Rectal smooth muscle tissue (tissue), 1 donor: ENCODE data around the gene TLCD1.

Experiments
- H3K27ac ChIP-seq: one replicate; pipeline ENCODE4 v1.7.0; 2013; ENCODE audit warnings: low read depth, low read length, inconsistent platforms
- H3K27me3 ChIP-seq: one replicate; pipeline ENCODE4 v1.7.0; 2013; ENCODE audit warnings: low read length; ENCODE audit not compliant: control insufficient read depth, insufficient read depth
- H3K36me3 ChIP-seq: one replicate; pipeline ENCODE4 v1.7.0; 2013; ENCODE audit warnings: low read length; ENCODE audit not compliant: control insufficient read depth, insufficient read depth
- H3K4me1 ChIP-seq: one replicate; pipeline ENCODE4 v1.7.0; 2013; ENCODE audit warnings: low read length; ENCODE audit not compliant: control insufficient read depth, insufficient read depth
- H3K4me3 ChIP-seq: one replicate; pipeline ENCODE4 v1.7.0; 2013; ENCODE audit warnings: low read length
- H3K9ac ChIP-seq: one replicate; pipeline ENCODE4 v1.7.0; 2013; ENCODE audit warnings: low read length

TLCD1 gene

GRCh38 chr17:28702026-28702751 is 23.8 kb downstream of the TLCD1 start:
- no peaks in the 10 kb centered on the region for H3K4me1 ChIP-seq
- peaks cover 62% of the 10 kb centered on the region for H3K36me3 ChIP-seq
- H3K4me3 ChIP-seq, result no peak overlapping the region
- no peak overlapping the region for H3K9ac ChIP-seq
- no peaks in the 10 kb centered on the region for H3K27me3 ChIP-seq
- no peak overlapping the region for H3K27ac ChIP-seq

- Histone ChIP-seq H3K27ac (no peak overlapping the region), H3K4me3 (no peak overlapping the region), H3K4me1 (no peaks in the 10 kb centered on the region), H3K36me3 (peaks cover 70% of the 10 kb centered on the region), H3K27me3 (no peaks in the 10 kb centered on the region), H3K9ac (no peak overlapping the region)
Observed at GRCh38 chr17:28700830-28701492, 25.1 kb downstream of the TLCD1 start.

- no peak overlapping the region for H3K4me3 ChIP-seq
- no peaks in the 10 kb centered on the region for H3K4me1 ChIP-seq
- H3K27me3 ChIP-seq, result no peaks in the 10 kb centered on the region
- peaks cover 75% of the 10 kb centered on the region for H3K36me3 ChIP-seq
- H3K9ac ChIP-seq, result no peak overlapping the region
- no peak overlapping the region for H3K27ac ChIP-seq
Observed at GRCh38 chr17:28700278-28700677, 25.8 kb downstream of the TLCD1 start.

- H3K27me3 ChIP-seq, result no peaks in the 10 kb centered on the region
- no peak overlapping the region for H3K4me3 ChIP-seq
- peak overlapping the region; percentile 0 for H3K9ac ChIP-seq
- H3K4me1 ChIP-seq, result no peaks in the 10 kb centered on the region
- H3K36me3 ChIP-seq, result peaks cover 85% of the 10 kb centered on the region
- H3K27ac ChIP-seq, result no peak overlapping the region
Observed at GRCh38 chr17:28698253-28698941, 27.6 kb downstream of the TLCD1 start.

GRCh38 chr17:28693869-28694268 is 32.2 kb downstream of the TLCD1 start:
- Histone ChIP-seq H3K27ac (no peak overlapping the region), H3K36me3 (peaks cover 65% of the 10 kb centered on the region), H3K27me3 (no peaks in the 10 kb centered on the region), H3K9ac (no peak overlapping the region), H3K4me1 (no peaks in the 10 kb centered on the region), H3K4me3 (no peak overlapping the region)

GRCh38 chr17:28689011-28689410 is 37.0 kb downstream of the TLCD1 start:
- no peaks in the 10 kb centered on the region for H3K4me1 ChIP-seq
- no peak overlapping the region for H3K9ac ChIP-seq
- no peak overlapping the region for H3K27ac ChIP-seq
- no peaks in the 10 kb centered on the region for H3K27me3 ChIP-seq
- H3K4me3 ChIP-seq, result no peak overlapping the region
- peaks cover 59% of the 10 kb centered on the region for H3K36me3 ChIP-seq

GRCh38 chr17:28688481-28688880 is 37.6 kb downstream of the TLCD1 start:
- H3K27ac ChIP-seq, result no peak overlapping the region
- no peak overlapping the region for H3K4me3 ChIP-seq
- H3K27me3 ChIP-seq, result no peaks in the 10 kb centered on the region
- H3K4me1 ChIP-seq, result no peaks in the 10 kb centered on the region
- no peak overlapping the region for H3K9ac ChIP-seq
- peaks cover 58% of the 10 kb centered on the region for H3K36me3 ChIP-seq

GRCh38 chr17:28686296-28686695 is 39.7 kb downstream of the TLCD1 start:
- Histone ChIP-seq H3K36me3 (peaks cover 75% of the 10 kb centered on the region), H3K4me3 (no peak overlapping the region), H3K4me1 (no peaks in the 10 kb centered on the region), H3K27me3 (no peaks in the 10 kb centered on the region), H3K9ac (no peak overlapping the region), H3K27ac (no peak overlapping the region)

- Histone ChIP-seq H3K4me1 (no peaks in the 10 kb centered on the region), H3K9ac (no peak overlapping the region), H3K4me3 (no peak overlapping the region), H3K27ac (no peak overlapping the region), H3K36me3 (peaks cover 73% of the 10 kb centered on the region), H3K27me3 (no peaks in the 10 kb centered on the region)
Observed at GRCh38 chr17:28685366-28685765, 40.7 kb downstream of the TLCD1 start.

- Histone ChIP-seq H3K9ac (no peak overlapping the region), H3K27ac (no peak overlapping the region), H3K36me3 (peaks cover 69% of the 10 kb centered on the region), H3K4me3 (no peak overlapping the region), H3K4me1 (no peaks in the 10 kb centered on the region), H3K27me3 (no peaks in the 10 kb centered on the region)
Observed at GRCh38 chr17:28684963-28685362, 41.1 kb downstream of the TLCD1 start.

GRCh38 chr17:28682655-28683054 is 43.4 kb downstream of the TLCD1 start:
- Histone ChIP-seq H3K36me3 (peaks cover 67% of the 10 kb centered on the region), H3K27ac (no peak overlapping the region), H3K9ac (no peak overlapping the region), H3K4me3 (no peak overlapping the region), H3K27me3 (no peaks in the 10 kb centered on the region), H3K4me1 (no peaks in the 10 kb centered on the region)

- no peaks in the 10 kb centered on the region for H3K27me3 ChIP-seq
- H3K36me3 ChIP-seq, result peaks cover 65% of the 10 kb centered on the region
- no peak overlapping the region for H3K27ac ChIP-seq
- H3K4me3 ChIP-seq, result no peak overlapping the region
- no peaks in the 10 kb centered on the region for H3K4me1 ChIP-seq
- H3K9ac ChIP-seq, result no peak overlapping the region
Observed at GRCh38 chr17:28675980-28676379, 50.1 kb downstream of the TLCD1 start.
